ENCODE measurements around the gene PPFIBP2.

Gene PPFIBP2

DNA sequence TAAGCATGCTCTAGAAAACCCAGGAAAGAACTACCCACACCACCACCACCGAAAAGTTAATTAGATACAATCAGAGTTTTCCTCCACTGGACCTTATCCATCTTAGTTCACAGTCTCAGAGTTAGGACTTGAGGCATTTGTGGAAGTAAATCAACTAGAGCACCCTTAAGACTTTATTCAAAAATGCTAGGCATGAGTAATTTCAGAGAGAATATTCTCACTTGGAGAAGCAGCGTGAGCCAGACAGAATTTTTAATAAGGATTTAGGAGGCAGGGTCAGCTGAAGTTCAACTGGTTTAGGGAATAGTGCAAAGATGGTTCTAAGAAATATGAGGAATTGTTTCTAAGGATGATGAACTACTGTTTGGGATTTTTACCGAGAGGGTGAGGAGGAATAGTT lies 29.7 kb upstream of the PPFIBP2 start:
- no peak for DNase-seq (ENCODE audit: low spot score)
- CTCF ChIA-PET, result interaction anchor here (0.6 to 0.7 kb wide), 2 partner anchors 17 to 24 kb away, joined by 3 to 4 read pairs; no protein-coding TSS in a partner anchor
- H3K27ac ChIP-seq, result no peak overlapping the region
- POLR2A ChIA-PET (ENCODE audit: low non-redundant PET), result no interaction called here
- TF ChIP-seq, protein P1, sequence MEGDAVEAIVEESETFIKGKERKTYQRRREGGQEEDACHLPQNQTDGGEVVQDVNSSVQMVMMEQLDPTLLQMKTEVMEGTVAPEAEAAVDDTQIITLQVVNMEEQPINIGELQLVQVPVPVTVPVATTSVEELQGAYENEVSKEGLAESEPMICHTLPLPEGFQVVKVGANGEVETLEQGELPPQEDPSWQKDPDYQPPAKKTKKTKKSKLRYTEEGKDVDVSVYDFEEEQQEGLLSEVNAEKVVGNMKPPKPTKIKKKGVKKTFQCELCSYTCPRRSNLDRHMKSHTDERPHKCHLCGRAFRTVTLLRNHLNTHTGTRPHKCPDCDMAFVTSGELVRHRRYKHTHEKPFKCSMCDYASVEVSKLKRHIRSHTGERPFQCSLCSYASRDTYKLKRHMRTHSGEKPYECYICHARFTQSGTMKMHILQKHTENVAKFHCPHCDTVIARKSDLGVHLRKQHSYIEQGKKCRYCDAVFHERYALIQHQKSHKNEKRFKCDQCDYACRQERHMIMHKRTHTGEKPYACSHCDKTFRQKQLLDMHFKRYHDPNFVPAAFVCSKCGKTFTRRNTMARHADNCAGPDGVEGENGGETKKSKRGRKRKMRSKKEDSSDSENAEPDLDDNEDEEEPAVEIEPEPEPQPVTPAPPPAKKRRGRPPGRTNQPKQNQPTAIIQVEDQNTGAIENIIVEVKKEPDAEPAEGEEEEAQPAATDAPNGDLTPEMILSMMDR (conservative IDR thresholded peaks at IDR 0.05; ENCODE audit: low read depth), result no peak

- no peak for DNase-seq (ENCODE audit: low spot score)
- POLR2A ChIA-PET (ENCODE audit: low non-redundant PET), result no interaction called here
- H3K27ac ChIP-seq, result no peak overlapping the region
- CTCF ChIA-PET, result interaction anchor here (0.7 kb wide), 1 partner anchor 25 kb away, joined by 4 read pairs; no protein-coding TSS in a partner anchor
- TF ChIP-seq, protein P1 (conservative IDR thresholded peaks at IDR 0.05; ENCODE audit: low read depth), result no peak
Observed at GRCh38 chr11:7484645-7485044, 29.2 kb upstream of the PPFIBP2 start.

- TF ChIP-seq, protein P1 (conservative IDR thresholded peaks at IDR 0.05; ENCODE audit: low read depth), result no peak
- POLR2A ChIA-PET (ENCODE audit: low non-redundant PET), result interaction anchor here (0.6 kb wide), 1 partner anchor 30 kb away, joined by 3 read pairs; no protein-coding TSS in a partner anchor
- CTCF ChIA-PET, result no interaction called here
- DNase-seq (ENCODE audit: low spot score), result no peak
- peak within 1 kb of the TSS; percentile 13; the same call in 1 of the 2 replicates for H3K27ac ChIP-seq
Observed at GRCh38 chr11:7485186-7486097, 28.4 kb upstream of the PPFIBP2 start, which contains the start of gene OLFML1. OLFML1 (plus strand) TSS chr11:7485506; CDS start chr11:7485876, 370 bp downstream.

DNA sequence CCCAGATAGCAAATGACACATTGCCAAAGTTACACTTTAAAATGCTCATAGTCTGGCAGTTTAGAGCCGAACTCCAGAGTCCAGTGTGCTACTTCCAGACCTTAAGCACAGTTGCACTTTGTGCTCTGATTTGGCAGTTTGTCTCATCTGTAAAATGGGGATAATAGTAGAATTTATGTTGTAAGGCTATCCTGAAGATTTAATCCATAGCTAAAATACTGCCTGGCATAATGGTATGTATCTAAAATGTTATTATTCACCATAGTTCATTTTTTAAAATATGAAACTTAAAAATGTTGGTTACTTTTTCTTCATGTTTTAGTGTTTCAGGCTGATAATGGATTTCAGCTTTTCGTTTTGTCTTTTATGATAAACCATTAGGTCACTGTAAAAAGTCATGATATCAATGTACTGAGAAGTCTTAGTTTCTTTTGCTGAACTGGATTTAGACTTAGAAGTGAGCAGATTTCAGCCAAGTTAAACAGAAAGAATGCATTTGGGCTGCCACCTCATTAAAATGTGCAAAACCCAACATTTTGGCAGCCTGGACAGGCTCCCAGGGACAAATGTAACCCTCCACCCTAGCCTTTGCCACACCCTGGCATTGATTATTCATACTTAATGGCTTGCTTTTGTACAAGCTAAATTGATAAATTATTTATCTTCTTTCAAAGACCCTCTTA lies 27.6 kb upstream of the PPFIBP2 start:
- ChIA-PET CTCF (no interaction called here), POLR2A (ENCODE audit: low non-redundant PET) (no interaction called here)
- TF ChIP-seq, protein P1 (conservative IDR thresholded peaks at IDR 0.05; ENCODE audit: low read depth), result no peak
- peak overlapping the region; percentile 47; the same call in 1 of the 2 replicates for H3K27ac ChIP-seq
- DNase-seq (ENCODE audit: low spot score), result no peak

GRCh38 chr11:7486781-7487140 lies 27.0 kb upstream of the PPFIBP2 start:
- H3K27ac ChIP-seq, result peak overlapping the region; percentile 47
- ChIA-PET POLR2A (ENCODE audit: low non-redundant PET) (no interaction called here), CTCF (no interaction called here)
- TF ChIP-seq, protein P1 (conservative IDR thresholded peaks at IDR 0.05; ENCODE audit: low read depth), result no peak
- no peak for DNase-seq (ENCODE audit: low spot score)

GRCh38 chr11:7487360-7487759 lies 26.4 kb upstream of the PPFIBP2 start:
- no peak overlapping the region for H3K27ac ChIP-seq
- DNase-seq (ENCODE audit: low spot score), result no peak
- ChIA-PET POLR2A (ENCODE audit: low non-redundant PET) (no interaction called here), CTCF (no interaction called here)
- TF ChIP-seq, protein P1 (conservative IDR thresholded peaks at IDR 0.05; ENCODE audit: low read depth), result no peak

Measured in RWPE1 (cell line).